ENCODE data around the gene TLNRD1.
"Not testable (repeated sequence)": the region's sequence is repeated elsewhere in the genome, so short reads cannot be mapped to it uniquely, and the experiment has no call there.

The TLNRD1 gene

GRCh38 chr15:81000624-81001151 lies at the start of gene TLNRD1:
TLNRD1 (plus strand) TSS chr15:81000923; CDS start chr15:81002272, 1,349 bp downstream.
- TF ChIP-seq CTCF (IDR thresholded peaks at IDR 0.05): no peak
- Histone ChIP-seq H3K27ac (peak within 1 kb of the TSS; percentile 95 to 96), H3K4me3 (peak within 1 kb of the TSS; percentile 83)
- peak; percentile 92 for DNase-seq (ENCODE audit: low spot score)

GRCh38 chr15:80951941-80952340 lies 48.8 kb upstream of the TLNRD1 start:
- H3K4me3 ChIP-seq: no peak overlapping the region
- no peak overlapping the region for H3K27ac ChIP-seq
- no peak for DNase-seq (ENCODE audit: low spot score)
- TF ChIP-seq CTCF (IDR thresholded peaks at IDR 0.05): no peak

GRCh38 chr15:80953001-80953952 lies 47.4 kb upstream of the TLNRD1 start:
- DNase-seq (ENCODE audit: low spot score): no peak
- no peak for TF ChIP-seq CTCF (IDR thresholded peaks at IDR 0.05)
- Histone ChIP-seq H3K27ac (no peak overlapping the region), H3K4me3 (no peak overlapping the region)

GRCh38 chr15:80953953-80954778 lies 46.6 kb upstream of the TLNRD1 start:
- H3K4me3 ChIP-seq: no peak overlapping the region
- TF ChIP-seq CTCF (IDR thresholded peaks at IDR 0.05): no peak
- no peak for DNase-seq (ENCODE audit: low spot score)
- H3K27ac ChIP-seq: no peak overlapping the region

- H3K27ac ChIP-seq; DNase-seq (ENCODE audit: low spot score); H3K4me3 ChIP-seq: not testable (repeated sequence)
These were observed 44.9 kb upstream of the TLNRD1 start for GRCh38 chr15:80955571-80956452.

GRCh38 chr15:80957556-80957955 lies 43.2 kb upstream of the TLNRD1 start:
- DNase-seq (ENCODE audit: low spot score): no peak
- Histone ChIP-seq H3K4me3 (no peak overlapping the region), H3K27ac (no peak overlapping the region)
- no peak for TF ChIP-seq CTCF (IDR thresholded peaks at IDR 0.05)

All from coronary artery (tissue), 2 donors.